Measurements from ENCODE around the gene SMCHD1.

DNA sequence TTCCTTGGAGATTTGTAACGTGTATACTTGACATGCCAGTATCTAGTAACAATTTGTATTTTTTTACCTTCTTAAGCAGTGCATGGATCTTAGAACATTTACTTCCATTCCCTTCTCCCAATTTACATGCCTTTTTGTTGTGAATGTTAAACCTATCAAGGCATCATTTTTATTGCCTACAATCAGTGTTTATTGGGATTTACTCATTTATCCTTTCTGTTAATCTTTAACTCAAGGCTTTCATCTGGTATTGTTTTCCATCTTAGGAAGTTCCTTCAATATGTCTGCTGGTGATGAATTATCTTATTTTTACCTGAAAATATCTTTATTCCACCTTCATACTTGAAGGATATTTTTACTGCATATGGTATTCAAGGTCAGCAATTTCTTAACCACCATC lies 102.8 kb downstream of the SMCHD1 start:
- TF ChIP-seq, protein P1, sequence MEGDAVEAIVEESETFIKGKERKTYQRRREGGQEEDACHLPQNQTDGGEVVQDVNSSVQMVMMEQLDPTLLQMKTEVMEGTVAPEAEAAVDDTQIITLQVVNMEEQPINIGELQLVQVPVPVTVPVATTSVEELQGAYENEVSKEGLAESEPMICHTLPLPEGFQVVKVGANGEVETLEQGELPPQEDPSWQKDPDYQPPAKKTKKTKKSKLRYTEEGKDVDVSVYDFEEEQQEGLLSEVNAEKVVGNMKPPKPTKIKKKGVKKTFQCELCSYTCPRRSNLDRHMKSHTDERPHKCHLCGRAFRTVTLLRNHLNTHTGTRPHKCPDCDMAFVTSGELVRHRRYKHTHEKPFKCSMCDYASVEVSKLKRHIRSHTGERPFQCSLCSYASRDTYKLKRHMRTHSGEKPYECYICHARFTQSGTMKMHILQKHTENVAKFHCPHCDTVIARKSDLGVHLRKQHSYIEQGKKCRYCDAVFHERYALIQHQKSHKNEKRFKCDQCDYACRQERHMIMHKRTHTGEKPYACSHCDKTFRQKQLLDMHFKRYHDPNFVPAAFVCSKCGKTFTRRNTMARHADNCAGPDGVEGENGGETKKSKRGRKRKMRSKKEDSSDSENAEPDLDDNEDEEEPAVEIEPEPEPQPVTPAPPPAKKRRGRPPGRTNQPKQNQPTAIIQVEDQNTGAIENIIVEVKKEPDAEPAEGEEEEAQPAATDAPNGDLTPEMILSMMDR (IDR thresholded peaks at IDR 0.05): no peak
- no peak for TF ChIP-seq POLR2A (IDR thresholded peaks at IDR 0.05)
- TF ChIP-seq POLR2AphosphoS5 (IDR thresholded peaks at IDR 0.05): no peak
- no peak for TF ChIP-seq EP300 (IDR thresholded peaks at IDR 0.05)
